NCI-H526 (cell line): ENCODE results near the gene CFL1.
A peak's percentile ranks its signal among the peaks of the same experiment; 100 is the strongest.
"Not testable (repeated sequence)": the region's sequence is repeated elsewhere in the genome, so short reads cannot be mapped to it uniquely, and the experiment has no call there.

ENCODE experiments used
- DNase-seq, 2 experiments: peaks; one replicate each; lab custom pipeline; 2025; lab: John Stamatoyannopoulos, UW

Gene CFL1

GRCh38 chr11:65842144-65842543 is 15.8 kb downstream of the CFL1 start:
- no peak for DNase-seq

- DNase-seq = no peak
These were observed 23.8 kb downstream of the CFL1 start for GRCh38 chr11:65834202-65834601.

GRCh38 chr11:65833297-65834030 is 24.5 kb downstream of the CFL1 start, which contains the start of gene SNX32:
Gene SNX32 (plus strand): TSS chr11:65833963. CDS start chr11:65834066, 103 bp downstream.
- DNase-seq = peak; percentile 89 to 99

- DNase-seq = not testable (repeated sequence)
These were observed 25.7 kb downstream of the CFL1 start for GRCh38 chr11:65832231-65832630.

GRCh38 chr11:65829459-65829858 is 28.5 kb downstream of the CFL1 start:
- no peak for DNase-seq

- no peak for DNase-seq
These were observed 30.8 kb downstream of the CFL1 start for GRCh38 chr11:65826984-65827735.

- DNase-seq = no peak
These were observed 35.0 kb downstream of the CFL1 start for GRCh38 chr11:65822776-65823528.

GRCh38 chr11:65821107-65821506 is 36.9 kb downstream of the CFL1 start:
- peak in 1 of 2 experiments; percentile 61 for DNase-seq

GRCh38 chr11:65817835-65818680 is 39.9 kb downstream of the CFL1 start:
- peak; percentile 67 to 94 for DNase-seq

- no peak for DNase-seq
These were observed 40.6 kb downstream of the CFL1 start for GRCh38 chr11:65817312-65817834.

GRCh38 chr11:65816696-65817095 is 41.3 kb downstream of the CFL1 start:
- no peak for DNase-seq

GRCh38 chr11:65814986-65815565 is 42.9 kb downstream of the CFL1 start:
- no peak for DNase-seq

GRCh38 chr11:65814131-65814985 is 43.6 kb downstream of the CFL1 start:
- no peak for DNase-seq

- DNase-seq = no peak
These were observed 46.1 kb downstream of the CFL1 start for GRCh38 chr11:65811764-65812475.

- no peak for DNase-seq
These were observed 47.7 kb downstream of the CFL1 start for GRCh38 chr11:65810046-65810868.

- no peak for DNase-seq
These were observed 48.5 kb downstream of the CFL1 start for GRCh38 chr11:65809496-65809895.

GRCh38 chr11:65808744-65809341 is 49.1 kb downstream of the CFL1 start:
- DNase-seq = no peak

- no peak for DNase-seq
These were observed 51.0 kb downstream of the CFL1 start for GRCh38 chr11:65806979-65807378.
